Measurements from ENCODE around the gene RAD23B.

The RAD23B gene

DNA sequence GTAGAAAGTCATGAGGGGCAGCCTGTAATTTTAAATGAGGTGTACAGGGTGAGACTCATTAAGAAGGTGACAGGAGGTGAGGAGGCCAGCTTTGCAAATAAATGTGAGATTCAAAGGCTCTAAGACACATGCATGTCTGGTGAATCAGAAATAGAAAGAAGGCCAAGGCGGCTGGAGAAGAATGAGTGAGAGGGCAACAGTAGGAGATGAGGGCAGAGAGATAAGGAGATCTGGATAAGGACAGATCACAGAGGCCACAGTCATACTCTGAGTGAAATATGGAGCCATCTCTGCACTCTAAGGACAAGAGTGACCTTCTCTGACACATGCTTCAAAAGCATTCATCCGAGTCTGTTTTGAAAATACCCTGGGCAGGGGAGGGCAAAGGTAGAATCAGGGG, 90.7 kb downstream of the RAD23B start:
- no peak overlapping the region for H3K4me3 ChIP-seq (ENCODE audit: low read depth, low read length)
- H3K36me3 ChIP-seq (ENCODE audit: control insufficient read depth, insufficient read depth, low read length) = no peaks in the 10 kb centered on the region
- H3K9me3 ChIP-seq (ENCODE audit: control insufficient read depth, low read length) = no peaks in the 10 kb centered on the region
- H3K9ac ChIP-seq = no peak overlapping the region
- H2AFZ ChIP-seq = no peak overlapping the region
- H3K4me2 ChIP-seq (ENCODE audit: low read length) = no peak overlapping the region
- H3K79me2 ChIP-seq = no peaks in the 10 kb centered on the region
- no peaks in the 10 kb centered on the region for H3K4me1 ChIP-seq
- TF ChIP-seq, protein P1, sequence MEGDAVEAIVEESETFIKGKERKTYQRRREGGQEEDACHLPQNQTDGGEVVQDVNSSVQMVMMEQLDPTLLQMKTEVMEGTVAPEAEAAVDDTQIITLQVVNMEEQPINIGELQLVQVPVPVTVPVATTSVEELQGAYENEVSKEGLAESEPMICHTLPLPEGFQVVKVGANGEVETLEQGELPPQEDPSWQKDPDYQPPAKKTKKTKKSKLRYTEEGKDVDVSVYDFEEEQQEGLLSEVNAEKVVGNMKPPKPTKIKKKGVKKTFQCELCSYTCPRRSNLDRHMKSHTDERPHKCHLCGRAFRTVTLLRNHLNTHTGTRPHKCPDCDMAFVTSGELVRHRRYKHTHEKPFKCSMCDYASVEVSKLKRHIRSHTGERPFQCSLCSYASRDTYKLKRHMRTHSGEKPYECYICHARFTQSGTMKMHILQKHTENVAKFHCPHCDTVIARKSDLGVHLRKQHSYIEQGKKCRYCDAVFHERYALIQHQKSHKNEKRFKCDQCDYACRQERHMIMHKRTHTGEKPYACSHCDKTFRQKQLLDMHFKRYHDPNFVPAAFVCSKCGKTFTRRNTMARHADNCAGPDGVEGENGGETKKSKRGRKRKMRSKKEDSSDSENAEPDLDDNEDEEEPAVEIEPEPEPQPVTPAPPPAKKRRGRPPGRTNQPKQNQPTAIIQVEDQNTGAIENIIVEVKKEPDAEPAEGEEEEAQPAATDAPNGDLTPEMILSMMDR (IDR thresholded peaks at IDR 0.05) = no peak
- no peaks in the 10 kb centered on the region for H3K27me3 ChIP-seq (ENCODE audit: control insufficient read depth, insufficient read depth, low read length)
- H3K27ac ChIP-seq = no peak overlapping the region

DNA sequence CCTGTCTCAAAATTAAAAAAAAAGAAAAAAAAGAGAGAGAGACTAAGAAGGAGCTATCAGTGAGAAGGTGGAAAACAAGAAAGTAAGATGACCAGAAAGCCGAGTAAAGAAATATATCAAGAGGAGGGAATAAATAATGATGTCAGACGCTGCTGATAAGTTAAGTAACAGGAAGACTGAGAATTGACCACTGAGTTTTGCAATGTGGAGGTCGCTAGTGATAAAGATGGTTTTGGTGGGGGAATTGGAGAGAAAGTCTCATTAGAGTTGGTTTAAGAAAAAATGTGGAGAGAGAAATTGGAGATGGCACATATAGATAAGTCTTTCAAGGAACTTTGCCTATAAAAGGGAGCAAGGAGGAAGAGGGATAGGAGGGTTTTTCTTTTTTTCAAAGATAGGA, 91.9 kb downstream of the RAD23B start:
- Histone ChIP-seq H3K4me3 (ENCODE audit: low read depth, low read length) (no peak overlapping the region), H3K9ac (no peak overlapping the region), H3K79me2 (no peaks in the 10 kb centered on the region), H3K4me2 (ENCODE audit: low read length) (no peak overlapping the region), H3K27me3 (ENCODE audit: control insufficient read depth, insufficient read depth, low read length) (no peaks in the 10 kb centered on the region), H3K27ac (no peak overlapping the region), H2AFZ (no peak overlapping the region), H3K36me3 (ENCODE audit: control insufficient read depth, insufficient read depth, low read length) (no peaks in the 10 kb centered on the region), H3K9me3 (ENCODE audit: control insufficient read depth, low read length) (no peaks in the 10 kb centered on the region), H3K4me1 (no peaks in the 10 kb centered on the region)
- TF ChIP-seq, protein P1 (IDR thresholded peaks at IDR 0.05) = no peak

DNA sequence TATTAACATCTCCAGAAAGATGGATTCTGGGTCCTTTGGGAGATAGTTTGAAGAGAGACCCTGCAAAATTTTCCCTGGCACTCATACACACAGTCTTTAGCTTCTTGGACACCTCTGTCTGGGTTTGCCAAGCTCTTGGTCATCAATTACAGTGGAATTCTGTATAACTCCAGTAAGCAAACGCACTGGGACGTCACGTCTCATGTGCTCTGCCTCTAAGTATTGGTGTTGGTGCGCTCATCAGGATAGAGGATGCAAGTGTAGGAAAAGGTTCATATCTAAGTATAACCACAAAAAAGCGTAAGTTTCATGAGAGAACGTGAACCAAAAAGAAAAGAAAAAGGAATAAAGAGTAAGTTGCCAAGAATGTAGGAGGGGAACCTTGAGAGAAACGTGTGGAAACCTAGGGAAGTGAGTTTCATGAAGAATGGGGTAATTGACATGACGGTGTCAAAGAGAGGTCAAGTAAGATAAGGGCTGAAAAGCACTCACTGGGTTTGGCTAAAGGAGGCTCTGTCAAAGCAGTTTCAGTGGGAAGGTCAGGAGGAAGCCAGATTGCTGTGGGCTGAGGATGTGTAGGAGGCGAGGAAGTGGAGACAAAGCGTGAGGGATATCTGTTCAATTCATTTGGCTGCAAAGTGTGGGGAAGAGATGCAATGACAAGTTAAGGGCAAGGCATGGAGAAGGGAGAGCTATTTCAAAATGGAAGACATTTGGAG, 92.7 kb downstream of the RAD23B start:
- Histone ChIP-seq H3K4me3 (ENCODE audit: low read depth, low read length) (no peak overlapping the region), H3K36me3 (ENCODE audit: control insufficient read depth, insufficient read depth, low read length) (no peaks in the 10 kb centered on the region), H3K9ac (no peak overlapping the region), H3K4me1 (no peaks in the 10 kb centered on the region), H2AFZ (no peak overlapping the region), H3K79me2 (no peaks in the 10 kb centered on the region), H3K27ac (no peak overlapping the region), H3K9me3 (ENCODE audit: control insufficient read depth, low read length) (no peaks in the 10 kb centered on the region), H3K4me2 (ENCODE audit: low read length) (no peak overlapping the region), H3K27me3 (ENCODE audit: control insufficient read depth, insufficient read depth, low read length) (no peaks in the 10 kb centered on the region)
- TF ChIP-seq, protein P1 (IDR thresholded peaks at IDR 0.05) = no peak

DNA sequence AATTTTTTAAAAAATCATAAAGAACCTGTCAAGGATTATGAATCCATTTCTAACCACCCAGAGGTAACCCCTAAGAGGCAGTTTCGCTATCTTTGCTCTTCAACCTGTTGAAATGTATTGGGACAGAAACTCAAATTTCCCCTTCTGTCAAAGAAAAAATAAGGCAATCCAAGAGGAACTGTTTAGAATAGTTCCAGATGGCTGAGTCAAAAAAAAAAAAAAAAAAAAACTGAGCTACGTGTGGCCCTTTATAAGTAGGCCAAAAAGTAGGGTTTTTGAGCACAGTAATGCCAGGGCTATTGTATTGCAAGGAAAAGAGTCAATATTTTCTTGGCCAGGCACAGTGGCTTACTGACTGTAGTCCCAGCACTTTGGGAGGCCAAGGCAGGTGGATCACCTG, 94.9 kb downstream of the RAD23B start:
- Histone ChIP-seq H3K4me3 (ENCODE audit: low read depth, low read length) (no peak overlapping the region), H3K4me1 (no peaks in the 10 kb centered on the region)
- TF ChIP-seq, protein P1 (IDR thresholded peaks at IDR 0.05) = no peak

More for the DNA sequence above, 94.9 kb downstream of the RAD23B start:
- Histone ChIP-seq H3K36me3 (ENCODE audit: control insufficient read depth, insufficient read depth, low read length) (no peaks in the 10 kb centered on the region), H2AFZ (no peak overlapping the region), H3K79me2 (no peaks in the 10 kb centered on the region), H3K4me2 (ENCODE audit: low read length) (no peak overlapping the region), H3K9ac (no peak overlapping the region), H3K27ac (no peak overlapping the region), H3K9me3 (ENCODE audit: control insufficient read depth, low read length) (no peaks in the 10 kb centered on the region), H3K27me3 (ENCODE audit: control insufficient read depth, insufficient read depth, low read length) (no peaks in the 10 kb centered on the region)

Measured in parathyroid adenoma (tissue), 2 donors.